GM21423 (cell line): ENCODE data around the gene TFB2M.

ENCODE experiments used
- ATAC-seq: cut with Tn5 transposase; IDR thresholded peaks from one replicate; pipeline ENCODE4 v1.9.1; 2021; ENCODE audit warnings: mild to moderate bottlenecking, moderate library complexity; ENCODE audit not compliant: unreplicated experiment

The TFB2M gene

DNA sequence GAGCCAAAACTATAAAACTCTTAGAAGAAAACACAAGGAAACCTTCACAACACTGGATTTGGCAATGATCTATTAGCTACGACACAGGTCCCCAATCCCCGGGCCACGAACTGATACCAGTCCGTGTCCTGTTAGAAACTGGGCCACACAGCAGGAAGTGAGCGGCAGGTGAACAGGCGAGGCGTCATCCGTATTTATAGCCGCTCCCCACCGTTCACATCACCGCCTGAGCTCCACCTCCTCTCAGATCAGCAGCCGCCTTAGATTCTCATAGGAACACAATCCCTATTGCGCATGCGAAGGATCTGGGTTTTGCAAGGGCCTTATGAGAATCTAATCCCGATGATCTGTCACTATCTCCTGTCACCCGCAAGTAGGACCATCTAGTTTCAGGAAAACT lies 11.9 kb downstream of the TFB2M start:
- no peak for ATAC-seq

DNA sequence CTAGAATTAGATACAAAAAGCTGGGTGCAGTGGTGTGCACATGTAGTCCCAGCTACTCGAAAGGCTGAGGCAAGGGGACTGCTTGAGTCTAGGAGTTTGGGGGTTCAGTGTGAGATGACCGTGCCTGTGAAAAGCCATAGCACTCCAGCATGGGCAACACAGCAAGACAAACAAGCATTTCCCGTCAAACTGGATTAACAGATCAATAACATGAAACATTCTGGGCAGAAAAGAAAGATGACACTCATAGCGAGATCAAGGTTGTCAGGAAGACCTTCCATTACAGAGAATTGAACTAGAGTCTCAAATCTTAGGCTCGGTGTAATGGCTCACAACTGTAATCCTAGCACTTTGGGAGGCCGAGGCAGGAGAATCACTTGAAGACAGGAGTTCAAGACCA lies 14.0 kb downstream of the TFB2M start:
- no peak for ATAC-seq

DNA sequence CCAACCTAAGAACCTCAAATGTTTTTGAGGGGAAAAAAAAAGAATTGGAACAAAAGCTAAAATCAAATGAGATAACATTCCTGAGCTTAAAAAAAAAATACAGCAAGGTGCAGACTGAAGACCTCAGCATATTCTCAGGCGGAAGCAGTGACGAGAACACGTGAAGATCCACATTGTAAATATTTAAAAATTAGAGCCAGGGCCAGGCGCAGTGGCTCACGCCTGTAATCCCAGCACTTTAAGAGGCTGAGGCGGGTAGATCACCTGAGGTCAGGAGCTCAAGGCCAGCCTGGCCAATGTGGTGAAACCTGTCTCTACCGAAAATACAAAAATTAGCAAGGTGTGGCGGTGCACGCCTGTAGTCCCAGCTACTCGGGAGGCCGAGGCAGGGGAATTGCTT lies 15.7 kb downstream of the TFB2M start:
- no peak for ATAC-seq

DNA sequence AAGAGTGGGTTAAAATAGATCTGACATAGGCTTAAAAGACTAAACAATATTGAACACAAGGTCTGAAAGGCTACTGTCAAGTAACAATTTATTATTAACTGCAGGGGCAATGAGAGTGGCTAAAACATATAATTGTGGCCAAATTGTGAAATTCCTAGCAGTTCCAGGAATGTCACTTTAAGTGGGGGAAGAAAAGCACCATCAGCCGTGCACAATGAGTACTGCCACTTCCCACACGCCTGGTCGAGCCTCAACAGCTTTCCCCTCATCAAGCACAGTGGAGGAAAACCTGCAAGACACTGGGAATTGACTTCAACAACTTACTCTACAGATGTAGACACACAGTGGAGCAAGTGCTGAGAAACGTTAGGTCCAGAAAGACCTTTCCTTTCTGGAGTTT lies 16.4 kb downstream of the TFB2M start:
- no peak for ATAC-seq

DNA sequence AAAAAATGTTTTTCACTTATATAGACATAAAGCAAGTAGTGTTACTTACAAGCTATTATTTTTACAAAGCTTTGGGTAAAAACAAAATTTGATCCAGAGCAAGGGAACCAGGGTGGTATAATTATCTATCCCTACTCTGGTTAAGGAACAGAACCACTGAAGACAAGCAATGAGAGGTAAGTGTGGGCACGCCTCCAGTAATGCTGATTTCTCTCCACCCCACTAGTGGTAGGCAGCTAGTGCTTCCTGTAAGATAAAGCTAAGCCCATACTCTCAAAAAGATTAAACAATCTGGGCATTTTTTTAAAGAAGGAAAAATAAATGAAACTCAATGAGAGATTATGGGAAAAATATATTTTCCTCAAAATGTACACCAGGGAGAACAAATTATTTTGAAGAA lies 22.1 kb downstream of the TFB2M start:
- ATAC-seq = no peak

DNA sequence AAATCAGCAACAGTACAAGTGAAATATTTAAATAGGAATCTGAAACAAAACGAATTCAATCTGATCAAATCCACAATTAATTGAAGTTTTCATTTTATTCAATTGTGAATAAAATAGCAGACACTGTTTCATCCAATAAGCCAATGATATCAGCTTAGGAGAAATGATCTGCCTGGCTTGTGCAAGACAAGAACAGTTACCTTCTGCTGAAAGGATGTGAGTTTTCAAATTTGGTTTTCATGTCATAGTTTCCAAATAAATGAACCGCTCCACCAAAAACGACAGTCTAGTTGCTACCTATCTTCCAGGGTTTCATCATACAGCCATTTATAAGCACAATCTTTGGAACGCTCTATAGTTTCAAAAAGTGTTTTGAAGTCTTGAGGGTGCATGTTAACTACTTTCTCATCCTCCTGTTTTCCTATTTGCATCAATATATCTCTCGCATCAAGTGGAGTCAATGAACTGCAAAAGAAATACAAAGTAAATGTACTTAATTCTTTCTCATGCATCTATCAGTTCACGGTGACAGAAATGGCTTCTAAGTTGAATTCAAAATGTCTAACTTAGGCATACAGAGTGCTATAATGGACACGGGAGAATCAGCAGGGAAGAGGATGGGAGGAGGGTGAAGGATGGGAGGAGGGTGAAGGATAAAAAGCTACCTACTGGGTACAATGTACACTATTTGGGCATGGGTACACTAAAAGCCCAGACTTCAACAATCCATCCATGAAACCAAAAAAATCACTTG lies 25.1 kb downstream of the TFB2M start:
- ATAC-seq = no peak

DNA sequence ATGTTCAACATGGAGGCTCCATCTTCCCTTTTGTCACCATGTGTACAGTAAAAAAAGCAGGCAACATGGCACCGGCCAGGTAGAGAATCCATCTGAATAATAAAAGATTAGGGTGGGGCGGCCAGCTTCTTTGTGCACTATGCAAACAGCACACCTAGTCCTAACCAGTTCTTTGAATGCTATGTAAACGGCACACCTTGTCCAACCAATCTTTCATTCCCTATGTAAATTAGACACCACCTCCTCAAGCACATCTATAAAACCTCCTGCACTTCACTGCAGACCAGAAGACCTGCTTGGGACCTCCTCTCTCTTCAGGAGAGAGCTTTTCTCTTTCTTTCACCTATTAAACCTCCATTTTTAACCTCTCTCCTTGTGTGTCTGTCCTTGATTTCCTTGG lies 28.2 kb downstream of the TFB2M start:
- no peak for ATAC-seq

DNA sequence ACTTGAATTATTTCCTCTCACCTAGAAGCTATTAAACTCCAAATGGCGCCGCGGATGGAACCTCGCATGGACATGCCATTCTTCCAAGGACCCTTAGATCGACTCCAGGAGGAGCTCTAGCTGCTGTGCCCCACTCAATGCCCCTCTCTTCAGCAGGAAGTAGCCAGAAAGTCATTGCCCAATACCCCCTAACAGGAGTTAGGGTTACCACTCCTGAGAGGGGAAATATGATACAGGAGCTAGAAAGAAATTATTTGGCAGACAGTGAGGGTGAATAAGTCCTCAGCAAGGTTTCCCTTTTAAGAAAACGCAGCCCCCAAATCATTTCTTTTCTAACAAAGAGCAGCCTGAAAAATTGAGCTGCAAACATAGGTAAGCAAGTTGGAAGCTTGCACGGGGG lies 28.6 kb downstream of the TFB2M start:
- no peak for ATAC-seq

DNA sequence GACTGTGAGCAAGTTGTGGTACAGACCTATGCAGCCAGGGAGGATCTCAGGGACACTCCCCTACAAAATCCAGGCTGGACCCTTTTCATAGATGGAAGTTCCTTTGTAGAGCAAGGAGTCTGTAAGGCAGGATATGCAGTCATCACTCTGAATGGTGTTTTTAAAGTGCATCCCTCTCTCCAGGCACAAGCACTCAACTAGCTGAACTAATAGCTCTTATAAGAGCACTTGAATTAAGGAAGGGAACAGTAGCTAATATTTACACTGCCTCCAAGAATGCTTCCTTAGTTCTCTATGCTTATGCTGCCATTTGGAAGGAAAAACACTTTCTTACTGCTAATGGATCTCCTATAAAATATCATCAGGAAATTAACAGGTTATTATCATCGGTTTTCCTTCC lies 31.9 kb downstream of the TFB2M start:
- no peak for ATAC-seq

DNA sequence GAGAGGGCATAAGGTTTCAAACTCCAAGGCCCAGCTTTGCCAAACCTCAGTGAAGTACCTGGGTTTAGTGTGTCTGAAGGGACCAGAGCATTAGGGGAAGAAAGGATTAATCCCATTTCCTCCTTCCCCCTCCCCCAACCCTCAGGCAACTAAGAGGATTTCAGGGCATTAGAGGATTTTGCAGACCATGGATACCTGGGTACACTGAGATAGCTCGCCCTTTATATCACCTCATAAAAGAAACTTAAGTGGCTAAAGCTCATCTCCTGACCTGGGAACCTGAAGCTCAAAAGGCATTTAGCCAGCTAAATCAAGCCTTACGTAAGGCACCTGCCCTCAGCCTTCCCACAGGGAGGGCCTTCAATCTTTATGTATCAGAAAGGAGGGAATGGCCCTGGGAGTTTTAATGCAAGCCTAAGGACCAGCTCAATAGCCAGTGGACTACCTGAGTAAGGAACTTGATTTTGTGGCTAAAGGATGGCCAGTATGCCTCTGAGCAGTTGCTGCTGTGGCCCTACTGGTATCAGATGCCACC lies 32.6 kb downstream of the TFB2M start:
- no peak for ATAC-seq

DNA sequence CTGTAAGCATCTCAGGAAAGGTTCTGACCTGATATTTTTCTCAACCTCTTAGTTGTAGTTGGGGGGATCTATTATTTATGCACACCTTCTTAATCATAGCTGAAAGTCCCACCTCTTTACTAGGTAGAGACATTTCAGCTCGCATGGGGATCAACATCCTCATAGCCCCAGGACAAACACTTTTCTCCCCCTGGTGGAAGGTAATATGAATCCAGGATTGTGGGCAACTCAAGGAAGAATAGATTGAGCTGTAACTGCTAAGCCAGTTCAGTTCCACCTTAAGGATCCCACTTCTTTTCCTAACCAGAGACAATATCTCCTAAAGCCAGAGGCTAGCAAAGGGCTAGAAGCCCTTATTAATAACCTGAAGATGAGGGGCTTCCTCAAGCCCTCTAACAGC lies 33.5 kb downstream of the TFB2M start:
- ATAC-seq = no peak

DNA sequence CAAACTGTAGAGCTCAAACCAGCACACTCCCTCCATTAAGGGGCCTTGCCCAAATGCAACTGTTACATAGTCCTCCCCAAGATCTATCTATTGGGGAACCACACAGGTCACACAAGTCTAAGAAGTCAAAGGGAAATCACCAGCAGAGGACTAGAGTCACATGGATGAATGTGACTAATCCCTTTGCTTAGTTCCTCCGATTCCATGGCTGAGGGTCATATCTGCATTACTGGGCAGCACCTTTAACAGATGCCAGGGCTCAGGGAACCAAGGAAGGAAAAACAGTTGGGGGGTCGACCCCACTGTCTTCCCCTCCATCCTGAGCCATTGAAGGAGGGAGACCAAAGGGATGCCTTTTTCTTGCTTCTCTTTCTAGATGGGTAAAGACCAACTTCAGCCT lies 35.6 kb downstream of the TFB2M start:
- no peak for ATAC-seq

DNA sequence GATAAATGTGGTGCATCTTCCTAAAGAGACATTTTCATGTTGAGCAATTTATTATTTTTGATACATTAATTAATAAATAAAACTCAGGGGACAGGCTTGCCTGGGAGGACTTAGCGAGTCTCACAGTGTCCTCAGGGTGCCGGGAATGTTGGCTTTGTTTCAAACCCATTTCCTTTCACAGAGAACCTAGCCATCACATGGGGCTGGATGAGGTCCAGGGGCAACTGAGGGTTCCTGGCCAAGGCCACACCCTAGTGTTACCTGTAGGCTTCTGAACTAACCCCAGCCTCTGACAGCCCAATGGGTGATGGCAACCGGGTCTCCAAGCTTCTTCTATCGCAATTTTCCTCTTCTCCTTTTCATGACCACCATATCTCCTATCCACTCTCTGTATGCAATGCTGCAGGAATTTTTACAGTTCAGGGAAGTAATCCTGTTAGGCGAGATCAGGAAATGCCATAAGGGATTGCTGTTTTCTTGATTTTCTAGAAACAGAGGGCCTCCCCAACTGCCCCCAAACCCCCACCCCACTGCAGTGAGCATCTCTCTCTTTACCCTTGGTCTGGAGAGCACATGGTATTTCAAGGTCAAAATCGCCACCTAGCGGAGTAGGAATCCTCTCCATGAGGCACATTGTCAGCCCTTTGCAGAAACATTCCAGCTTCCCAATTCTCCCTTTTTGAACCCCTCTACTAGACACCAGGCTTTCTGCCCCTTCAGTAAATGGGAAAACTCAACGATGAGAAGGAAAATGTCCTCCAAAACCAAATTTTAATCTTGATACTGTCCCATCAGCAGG lies 36.9 kb downstream of the TFB2M start:
- no peak for ATAC-seq

DNA sequence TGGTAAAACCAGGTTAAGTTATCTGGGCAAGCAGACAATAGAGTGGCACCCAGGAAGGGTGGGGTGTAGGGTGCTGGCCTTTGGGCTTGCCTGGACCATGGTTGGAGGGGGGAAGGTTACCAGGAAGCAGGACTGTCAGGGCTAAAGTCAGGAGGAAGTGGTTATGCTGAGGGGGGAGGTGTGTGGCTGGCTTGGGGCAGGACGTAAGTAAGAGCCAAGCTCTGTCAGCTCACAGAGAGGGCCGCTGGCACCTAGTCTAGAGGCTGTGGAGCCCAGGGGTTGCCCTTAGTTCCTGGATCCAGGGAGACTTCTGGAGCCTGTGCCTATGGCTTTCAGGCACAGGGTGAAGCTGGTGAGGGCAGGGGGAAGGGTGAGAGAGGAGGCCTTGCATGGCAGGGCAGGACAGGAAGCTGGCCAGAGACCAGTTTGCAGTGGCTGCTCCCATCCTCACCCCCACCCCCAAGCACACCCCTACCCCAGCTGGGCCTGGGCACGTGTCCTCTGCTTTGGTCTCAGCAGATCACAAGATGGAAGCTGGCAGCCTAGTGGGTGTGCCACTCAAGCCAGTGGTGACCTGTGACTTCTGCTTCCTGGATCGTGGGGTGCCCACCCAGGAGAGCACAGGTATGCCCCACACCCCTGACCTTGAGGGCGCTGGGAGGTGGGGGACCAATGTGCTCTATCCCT lies 38.5 kb downstream of the TFB2M start:
- ATAC-seq = peak; percentile 89

DNA sequence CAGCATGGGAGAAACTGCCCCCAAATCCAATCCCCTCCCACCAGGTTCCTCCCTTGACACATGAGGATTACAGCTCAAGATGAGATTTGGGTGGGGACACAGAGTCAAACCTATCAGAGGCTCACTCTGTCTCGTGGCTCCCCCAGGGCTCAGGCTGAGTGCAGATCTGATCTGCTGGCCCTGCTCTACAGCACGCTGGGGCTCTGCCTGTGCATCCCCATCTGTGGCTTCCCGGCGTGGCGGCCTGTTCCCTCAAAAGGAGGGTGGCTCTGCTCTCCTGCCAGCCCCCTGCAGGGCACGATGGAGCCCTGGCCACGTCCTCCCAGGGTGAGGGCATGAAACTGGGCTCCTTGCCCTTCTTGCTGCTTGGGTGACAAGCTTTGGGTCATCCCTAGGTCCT lies 39.1 kb downstream of the TFB2M start:
- no peak for ATAC-seq

DNA sequence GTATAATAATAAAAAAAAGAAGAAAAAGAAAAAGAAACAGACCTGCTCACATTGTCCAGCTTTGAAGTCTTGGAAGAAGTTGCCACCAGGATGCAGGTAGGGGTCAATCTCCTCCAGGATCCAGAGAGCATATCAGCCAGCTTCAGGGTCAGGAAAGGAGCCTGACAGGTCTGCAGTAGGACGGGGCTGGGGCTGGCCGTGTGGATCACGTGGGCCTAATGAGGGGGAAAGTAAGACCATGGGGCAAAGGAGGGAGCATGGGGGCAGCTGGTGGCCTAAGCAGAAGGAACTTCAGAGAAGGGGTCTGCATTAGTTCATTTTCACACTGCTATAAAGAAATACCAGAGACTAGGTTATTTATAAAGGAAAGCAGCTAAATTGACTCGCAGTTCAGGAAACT lies 39.7 kb downstream of the TFB2M start:
- ATAC-seq = no peak

DNA sequence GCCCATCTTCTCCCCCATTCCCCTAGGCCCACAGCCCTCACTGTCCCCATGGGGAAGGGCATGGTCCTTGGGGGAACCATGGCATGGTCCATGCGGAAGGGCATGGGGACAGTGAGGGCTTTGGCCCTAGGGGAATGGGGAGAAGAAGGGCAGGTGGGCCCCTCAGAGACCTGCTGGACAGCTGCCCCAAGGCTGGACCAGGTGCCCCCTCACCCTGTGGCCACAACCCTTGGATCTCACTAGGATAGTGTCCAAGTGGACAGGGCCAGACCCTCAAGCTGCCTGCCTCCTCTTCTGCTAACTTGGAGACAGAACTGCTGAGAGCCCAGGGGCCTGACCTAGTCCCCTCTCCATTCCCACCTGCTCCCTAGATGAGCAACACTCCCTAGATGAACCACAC lies 46.5 kb downstream of the TFB2M start:
- no peak for ATAC-seq

DNA sequence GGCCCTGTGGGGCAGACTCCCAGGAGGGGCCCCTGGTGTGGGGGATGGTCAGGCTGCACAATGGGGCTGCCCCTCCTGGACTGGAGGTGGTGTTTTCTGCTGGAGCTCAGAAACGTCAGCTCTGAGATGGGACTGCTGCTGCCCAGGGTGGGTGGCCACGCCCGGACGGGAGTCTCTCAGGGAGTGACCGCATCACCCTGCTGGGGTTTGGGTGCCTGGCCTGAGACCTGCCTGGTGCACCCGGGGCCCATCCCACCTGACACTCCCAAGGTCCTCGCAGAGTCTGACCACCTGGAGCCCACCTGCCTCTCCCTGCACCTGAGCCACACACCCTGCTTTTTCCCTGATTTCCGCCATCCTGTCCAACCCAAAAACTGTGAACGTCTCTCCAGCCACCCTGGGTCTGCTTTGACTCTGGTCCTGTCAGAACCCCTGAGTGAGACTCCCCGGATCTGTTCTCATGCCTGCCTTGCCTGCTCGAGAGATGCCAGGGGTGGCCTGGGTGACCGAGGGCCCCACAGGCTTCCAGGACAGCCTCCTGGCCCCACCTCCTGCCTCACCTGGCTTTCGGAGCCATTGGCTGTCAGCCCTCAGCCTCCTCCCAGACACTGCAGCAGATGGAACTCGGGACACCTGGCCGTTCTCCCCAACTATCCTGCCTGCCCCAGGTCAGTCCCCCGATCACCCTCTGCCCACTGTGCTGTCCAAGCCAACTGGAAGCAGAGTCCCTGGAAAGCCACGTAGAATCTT lies 47.4 kb downstream of the TFB2M start:
- ATAC-seq = no peak

DNA sequence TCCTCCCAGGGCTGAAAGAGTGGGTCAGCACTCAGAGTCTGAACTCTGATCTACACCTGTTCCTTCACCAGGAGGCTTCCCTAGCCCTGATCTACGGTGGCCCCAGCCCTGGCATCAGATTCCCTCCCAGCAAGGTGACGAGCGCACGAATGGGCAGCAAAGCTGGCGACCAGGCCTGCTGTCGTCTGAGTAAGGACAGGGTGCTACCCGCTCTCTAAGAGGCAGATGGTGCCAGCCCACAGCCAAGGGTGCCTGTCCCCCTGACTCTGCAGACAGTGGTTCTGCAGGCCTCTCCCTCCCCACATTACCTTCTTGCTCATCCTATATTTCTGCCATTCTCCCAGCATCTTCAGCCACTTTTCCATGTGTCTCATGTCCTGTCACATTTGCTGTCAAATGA lies 48.7 kb downstream of the TFB2M start:
- no peak for ATAC-seq

DNA sequence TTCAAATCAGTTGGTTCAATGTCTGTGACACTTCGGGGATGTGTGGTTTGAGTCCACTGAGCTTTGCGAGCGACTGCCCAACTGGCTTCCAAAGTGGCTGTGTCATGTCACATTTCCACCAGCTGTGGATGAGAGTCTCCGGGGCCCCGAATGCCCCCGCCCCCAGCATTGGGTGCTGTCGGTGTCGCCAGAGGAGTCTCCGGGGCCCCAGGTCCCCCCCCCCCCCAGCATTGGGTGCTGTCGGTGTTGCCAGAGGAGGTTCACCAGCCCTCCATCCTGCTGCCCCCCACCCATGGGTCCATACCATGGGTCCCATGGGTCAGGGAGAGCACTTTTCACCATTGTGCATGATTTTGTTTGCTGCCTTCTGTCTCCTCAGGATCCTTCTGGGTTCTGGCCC lies 49.9 kb downstream of the TFB2M start:
- no peak for ATAC-seq

DNA sequence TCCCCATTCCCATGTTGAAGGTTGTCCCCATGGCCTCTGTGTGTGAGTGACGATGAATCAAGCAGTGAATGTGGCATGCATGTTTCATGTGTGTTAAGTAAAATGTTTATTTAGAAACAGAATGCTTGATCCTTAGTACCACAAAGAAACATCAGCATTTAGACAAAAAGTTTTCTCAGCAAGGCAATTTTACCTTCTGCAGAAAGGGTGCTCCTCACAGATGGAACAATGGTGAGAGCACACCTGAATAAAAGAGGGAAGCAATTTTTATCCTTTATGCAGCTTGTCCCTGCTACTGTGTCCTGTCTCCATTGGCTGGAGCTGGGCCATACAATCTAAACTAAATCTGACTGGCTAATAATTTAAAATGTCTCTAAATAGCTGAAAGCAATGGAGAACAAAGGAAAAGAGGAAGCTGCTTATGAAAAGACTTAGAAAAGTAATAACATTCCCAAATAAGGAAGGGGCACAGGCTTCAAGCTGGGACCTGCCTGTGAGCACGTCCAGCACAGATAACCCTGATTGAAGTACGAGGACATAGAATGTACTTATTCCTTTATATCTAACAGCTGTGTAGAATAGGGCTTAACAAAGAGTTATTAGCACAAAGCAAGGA lies 50.6 kb downstream of the TFB2M start:
- ATAC-seq = no peak
